GM12801 (cell line): Measurements from ENCODE around the gene C1QTNF5.

Experiments used
- TF ChIP-seq, protein P1 (sequence below): IDR thresholded peaks from one replicate; pipeline ENCODE4 v1.5.1; 2011; ENCODE audit warnings: control low read depth; ENCODE audit not compliant: insufficient read length; ENCODE audit errors: extremely low read depth

C1QTNF5 gene

DNA sequence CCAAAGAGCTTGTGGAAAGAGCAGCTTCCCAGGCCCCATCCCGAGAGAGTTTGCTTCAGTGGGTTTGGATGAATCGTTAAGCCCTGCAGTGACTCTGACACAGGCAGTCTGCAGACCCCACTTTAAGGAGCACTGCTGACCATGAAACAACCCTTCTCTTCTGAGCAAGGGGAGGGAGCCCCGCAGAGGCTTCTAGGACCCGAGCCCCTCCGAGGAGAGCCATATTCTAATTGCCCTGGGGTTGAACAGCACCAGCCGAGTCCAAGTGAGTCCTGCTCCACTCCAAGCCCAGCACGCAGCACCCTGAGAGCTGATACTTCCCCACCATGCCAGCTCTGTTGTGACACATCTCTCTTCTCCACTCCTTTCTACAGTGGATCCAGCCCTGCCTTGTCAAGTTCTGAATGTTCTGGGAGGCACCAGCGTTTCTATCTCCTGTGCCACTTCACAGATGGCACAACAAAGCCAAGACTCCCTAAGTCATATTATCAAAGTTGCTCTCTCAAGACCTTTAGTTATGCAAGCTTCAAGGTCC is 30.5 kb upstream of the C1QTNF5 start:
- TF ChIP-seq, protein P1, sequence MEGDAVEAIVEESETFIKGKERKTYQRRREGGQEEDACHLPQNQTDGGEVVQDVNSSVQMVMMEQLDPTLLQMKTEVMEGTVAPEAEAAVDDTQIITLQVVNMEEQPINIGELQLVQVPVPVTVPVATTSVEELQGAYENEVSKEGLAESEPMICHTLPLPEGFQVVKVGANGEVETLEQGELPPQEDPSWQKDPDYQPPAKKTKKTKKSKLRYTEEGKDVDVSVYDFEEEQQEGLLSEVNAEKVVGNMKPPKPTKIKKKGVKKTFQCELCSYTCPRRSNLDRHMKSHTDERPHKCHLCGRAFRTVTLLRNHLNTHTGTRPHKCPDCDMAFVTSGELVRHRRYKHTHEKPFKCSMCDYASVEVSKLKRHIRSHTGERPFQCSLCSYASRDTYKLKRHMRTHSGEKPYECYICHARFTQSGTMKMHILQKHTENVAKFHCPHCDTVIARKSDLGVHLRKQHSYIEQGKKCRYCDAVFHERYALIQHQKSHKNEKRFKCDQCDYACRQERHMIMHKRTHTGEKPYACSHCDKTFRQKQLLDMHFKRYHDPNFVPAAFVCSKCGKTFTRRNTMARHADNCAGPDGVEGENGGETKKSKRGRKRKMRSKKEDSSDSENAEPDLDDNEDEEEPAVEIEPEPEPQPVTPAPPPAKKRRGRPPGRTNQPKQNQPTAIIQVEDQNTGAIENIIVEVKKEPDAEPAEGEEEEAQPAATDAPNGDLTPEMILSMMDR = no peak

DNA sequence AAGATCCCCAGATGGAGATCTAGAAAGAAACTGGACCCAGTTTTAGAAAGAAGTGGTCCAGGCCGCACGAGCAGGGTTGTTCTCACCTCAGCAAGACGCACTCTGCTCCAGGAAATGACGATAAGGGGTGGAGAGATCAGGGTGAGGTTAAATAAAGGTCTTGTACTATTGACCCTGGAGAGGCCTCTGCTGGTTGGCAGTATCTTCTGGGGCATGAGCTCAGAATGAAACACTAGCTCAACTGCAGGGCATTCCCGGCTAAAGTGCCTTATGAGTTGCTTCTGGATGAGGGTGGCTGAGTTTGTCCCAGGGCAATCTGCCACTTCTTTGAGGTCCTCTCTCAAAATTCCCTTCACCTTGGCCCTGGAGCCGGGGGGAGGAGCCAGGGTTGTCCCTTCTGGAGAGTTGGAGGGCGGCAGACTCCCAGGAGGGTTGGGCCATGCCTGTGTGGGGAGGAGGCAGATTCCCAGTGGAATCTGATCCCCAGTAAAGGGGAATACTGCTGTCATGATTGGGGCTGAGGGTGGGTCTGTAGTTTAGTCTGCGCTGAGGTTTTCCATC is 29.9 kb upstream of the C1QTNF5 start:
- TF ChIP-seq, protein P1 = no peak

DNA sequence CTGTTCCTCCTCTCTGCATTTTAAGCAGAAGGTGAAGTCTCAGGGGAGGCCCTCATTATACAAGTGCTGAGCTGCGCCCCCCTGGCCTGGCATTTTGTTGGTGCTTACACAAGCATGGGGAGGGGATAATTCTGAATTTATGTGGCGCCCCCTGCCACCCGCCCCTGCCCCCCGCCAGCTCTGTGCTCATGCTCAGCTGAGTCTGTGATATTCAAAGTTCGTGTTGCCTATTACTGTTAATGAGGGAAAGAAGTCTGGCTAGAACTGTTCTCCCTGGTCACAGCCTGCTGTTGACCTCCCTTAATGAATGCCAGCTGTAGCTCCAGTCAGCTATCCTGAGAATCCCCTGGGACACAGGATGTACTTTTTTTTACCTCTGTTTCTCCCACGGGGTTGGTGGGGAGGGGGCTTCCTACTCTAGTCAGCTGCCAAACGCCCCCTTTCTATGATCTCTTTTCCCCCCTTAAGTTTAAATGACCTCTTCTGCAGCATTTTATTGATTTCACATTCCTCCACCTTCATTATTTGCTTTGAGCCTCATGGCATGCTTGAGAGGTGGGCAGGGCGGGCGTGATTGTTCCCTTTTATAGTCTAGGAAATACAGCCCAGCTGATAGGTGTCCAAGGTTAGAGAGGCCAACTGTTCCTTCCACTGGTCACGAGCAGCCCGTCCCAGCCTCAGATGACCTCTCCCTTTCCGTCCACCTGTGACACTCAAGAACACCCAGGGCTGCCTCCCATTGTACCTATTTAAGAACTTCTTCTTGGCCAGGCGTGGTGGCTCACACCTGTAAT is 28.6 kb upstream of the C1QTNF5 start:
- TF ChIP-seq, protein P1 = no peak

DNA sequence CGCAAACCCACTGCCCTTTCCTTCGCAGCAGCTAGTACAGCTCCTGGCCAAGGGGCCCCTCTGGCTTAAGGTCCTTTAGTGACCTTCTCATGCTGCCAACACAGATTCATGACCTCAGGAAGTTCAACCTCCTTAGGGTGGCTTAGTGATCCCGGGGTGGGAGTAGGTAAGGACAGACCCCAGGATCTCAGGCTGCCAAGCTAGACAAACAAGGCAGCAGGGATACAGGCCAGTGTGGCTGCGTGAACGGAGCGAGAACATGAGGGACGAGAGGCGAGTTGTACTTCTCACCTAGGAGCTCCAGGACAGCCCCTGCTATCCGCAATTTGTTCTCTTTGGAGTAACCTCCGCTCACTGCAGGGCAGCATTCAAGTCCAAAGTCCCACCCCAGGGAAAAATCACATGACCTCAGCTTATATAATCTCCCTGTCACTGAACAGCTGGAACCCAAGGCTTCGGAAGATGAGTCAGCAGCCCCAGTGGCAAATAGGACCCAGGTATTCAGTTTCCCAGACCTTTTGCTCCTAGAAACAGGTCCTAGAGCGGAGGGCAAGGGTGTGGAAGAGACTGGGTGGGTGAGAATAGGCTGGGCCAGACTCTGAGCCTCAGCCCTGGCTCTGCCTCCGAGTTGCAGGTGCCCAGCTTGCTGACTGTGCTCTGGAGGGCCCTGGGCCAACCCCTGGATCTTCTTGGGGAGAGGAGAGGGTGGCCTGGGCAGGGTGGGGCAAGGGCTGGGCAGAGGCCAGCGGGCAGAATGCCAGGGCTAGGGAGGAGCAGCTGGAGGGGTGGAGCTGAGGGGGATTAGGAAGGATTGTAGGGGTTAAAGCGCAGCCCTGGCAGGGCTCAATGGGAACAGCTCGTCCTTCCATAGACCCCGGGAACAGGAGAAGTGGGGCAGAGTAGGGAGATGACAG is 27.7 kb upstream of the C1QTNF5 start:
- TF ChIP-seq, protein P1 = no peak

DNA sequence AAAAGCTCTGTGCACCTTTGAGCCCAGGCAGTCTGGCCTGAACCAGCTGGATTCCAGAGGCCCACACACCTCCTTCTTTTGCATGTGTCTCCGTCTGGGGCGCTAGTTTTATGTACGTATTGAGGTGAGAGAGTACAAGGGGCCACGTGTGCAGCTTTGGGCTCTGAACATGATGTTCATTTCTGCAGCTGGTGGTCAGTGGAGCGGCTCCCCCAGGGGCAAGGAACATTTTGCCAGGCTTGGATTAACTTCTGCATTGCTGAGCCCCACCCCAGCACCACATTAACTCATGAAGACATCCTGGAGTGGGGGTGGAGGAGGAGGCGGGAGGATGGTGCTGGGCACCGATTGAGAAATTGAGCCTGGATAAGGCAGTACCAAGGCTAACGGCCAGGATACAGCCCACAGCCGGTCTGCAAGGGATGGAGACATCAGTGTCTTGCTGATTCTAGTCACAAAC is 27.0 kb upstream of the C1QTNF5 start:
- TF ChIP-seq, protein P1 = no peak

DNA sequence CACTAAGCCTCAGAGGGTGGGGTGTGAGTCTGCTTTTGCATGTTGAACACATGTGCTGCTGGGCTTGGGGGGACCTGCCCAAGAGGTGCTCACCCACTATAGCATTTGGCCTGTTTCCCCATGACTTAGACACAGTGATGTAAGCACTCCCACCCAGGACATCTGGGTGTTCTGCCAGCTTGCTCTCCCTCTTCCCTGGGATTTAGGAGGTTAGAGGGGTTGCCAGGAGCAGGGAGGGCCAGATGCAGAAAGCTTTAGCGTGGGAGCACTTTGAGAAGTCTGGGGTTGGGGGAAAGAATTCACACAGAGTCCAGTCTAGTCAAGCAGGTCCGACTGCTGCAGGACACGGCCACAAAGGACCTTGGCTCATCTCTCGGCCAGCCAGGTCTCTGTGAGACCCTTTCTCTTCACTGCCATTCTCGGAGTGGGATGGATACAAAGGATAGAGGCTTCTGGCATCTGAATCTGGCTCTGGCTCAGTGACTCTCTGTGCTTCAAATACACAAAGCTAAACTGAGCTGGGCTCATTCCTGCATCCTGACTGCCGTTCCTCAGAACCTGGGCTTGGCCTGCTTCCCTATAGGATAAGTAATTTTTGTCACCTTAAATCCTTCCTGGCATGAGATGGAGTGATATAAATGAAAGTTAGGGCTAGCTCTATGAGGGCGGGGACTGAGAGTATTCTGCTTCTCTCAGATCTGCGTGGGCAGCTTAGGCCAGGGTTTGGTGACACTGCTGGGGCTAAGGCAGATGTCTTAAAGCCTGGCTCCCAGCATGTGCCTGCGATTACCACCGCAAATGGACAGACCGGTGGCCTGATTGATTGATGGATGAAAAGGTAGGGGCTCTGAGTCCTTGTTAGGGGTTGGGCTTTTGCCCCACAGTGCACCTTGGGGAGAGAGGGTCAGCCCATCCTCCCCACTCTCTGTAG is 26.3 kb upstream of the C1QTNF5 start:
- TF ChIP-seq, protein P1 = no peak
